Endodermal cell (in vitro differentiated cells): ENCODE data around the gene BMS1. TPM values are rescaled to one million over a fixed set of nuclear protein-coding genes. Genes with fewer than 3 reads are reported as not detected.

Experiments used
- DNase-seq: peaks from one replicate; pipeline ENCODE4 v3.0.0-alpha.2; 2017
- H3K27ac ChIP-seq: 2 replicates; pipeline ENCODE4 v1.5.1; 2013; ENCODE audit warnings: mild to moderate bottlenecking, low read depth, low read length, moderate library complexity
- H3K27me3 ChIP-seq: 2 replicates; pipeline ENCODE4 v1.6.1; 2013; ENCODE audit warnings: mild to moderate bottlenecking, low read length, moderate library complexity; ENCODE audit not compliant: insufficient read depth, control insufficient read depth, poor library complexity, severe bottlenecking
- H3K36me3 ChIP-seq: 2 replicates; pipeline ENCODE4 v1.7.0; 2013; ENCODE audit warnings: mild to moderate bottlenecking, low read length, moderate library complexity; ENCODE audit not compliant: control insufficient read depth, insufficient read depth
- H3K4me1 ChIP-seq: one replicate; pipeline ENCODE4 v1.7.0; 2013; ENCODE audit warnings: low read length; ENCODE audit not compliant: control insufficient read depth, insufficient read depth
- H3K4me3 ChIP-seq: 2 replicates; pipeline ENCODE4 v1.5.1; 2013; ENCODE audit warnings: mild to moderate bottlenecking, low read length, moderate library complexity
- H3K9ac ChIP-seq: 2 replicates; pipeline ENCODE4 v1.6.1; 2013; ENCODE audit warnings: mild to moderate bottlenecking, low read length, moderate library complexity; ENCODE audit not compliant: poor library complexity, severe bottlenecking; ENCODE audit errors: extremely low read depth
- H3K9me3 ChIP-seq: 2 replicates; pipeline ENCODE4 v1.6.1; 2013; ENCODE audit warnings: mild to moderate bottlenecking, low read length, moderate library complexity; ENCODE audit not compliant: control insufficient read depth
- H3K27ac Mint-ChIP-seq: 2 replicates; pipeline ENCODE4 v1.8.0; 2020; ENCODE audit warnings: mixed read lengths
- H3K27me3 Mint-ChIP-seq: 2 replicates; pipeline ENCODE4 v1.8.0; 2021; ENCODE audit warnings: mild to moderate bottlenecking, mixed read lengths; ENCODE audit not compliant: insufficient read depth
- H3K36me3 Mint-ChIP-seq: 2 replicates; pipeline ENCODE4 v1.8.0; 2020; ENCODE audit warnings: low read depth, mixed read lengths
- H3K4me1 Mint-ChIP-seq: 2 replicates; pipeline ENCODE4 v1.8.0; 2020; ENCODE audit warnings: mixed read lengths
- H3K4me3 Mint-ChIP-seq: 2 replicates; pipeline ENCODE4 v1.8.0; 2020; ENCODE audit warnings: mild to moderate bottlenecking, moderate library complexity, mixed read lengths
- H3K9me3 Mint-ChIP-seq: 2 replicates; pipeline ENCODE4 v1.8.0; 2020; ENCODE audit warnings: mild to moderate bottlenecking, mixed read lengths
- WGBS, 2 experiments: methylation state at CpG; one replicate each; pipeline versions ENCODE4 v1.1.5 to v1.1.7; 2013; ENCODE audit warnings: missing lambda C conversion rate in 2 of 2, mixed read lengths in 1 of 2; ENCODE audit not compliant: insufficient coverage in 1 of 2, insufficient read length in 1 of 2; 5-methylcytosine and 5-hydroxymethylcytosine counted together
- total RNA-seq, 2 donors: library from RNA; stranded (reverse); fragmentation: NEBNext Ultra II Directional in 1 of 2; extraction: Animal tissue kit (Norgen Biotek cat#: 25700) in 1 of 2; gene quantifications; 2 replicates in 1 of 2; 3 replicates in 1 of 2; pipeline ENCODE4 v1.2.1, GENCODE V29; 2021
- TF ChIP-seq, protein P1 (sequence below): fragments of 200-600 bp; sonication (generic); conservative IDR thresholded peaks from 2 replicates; pipeline ENCODE4 v1.5.0; 2021; ENCODE audit warnings: antibody characterized with exemption, mild to moderate bottlenecking

The BMS1 gene
- total RNA-seq, 2 donors from 2014 or later = 19.8 to 24.2 TPM

DNA sequence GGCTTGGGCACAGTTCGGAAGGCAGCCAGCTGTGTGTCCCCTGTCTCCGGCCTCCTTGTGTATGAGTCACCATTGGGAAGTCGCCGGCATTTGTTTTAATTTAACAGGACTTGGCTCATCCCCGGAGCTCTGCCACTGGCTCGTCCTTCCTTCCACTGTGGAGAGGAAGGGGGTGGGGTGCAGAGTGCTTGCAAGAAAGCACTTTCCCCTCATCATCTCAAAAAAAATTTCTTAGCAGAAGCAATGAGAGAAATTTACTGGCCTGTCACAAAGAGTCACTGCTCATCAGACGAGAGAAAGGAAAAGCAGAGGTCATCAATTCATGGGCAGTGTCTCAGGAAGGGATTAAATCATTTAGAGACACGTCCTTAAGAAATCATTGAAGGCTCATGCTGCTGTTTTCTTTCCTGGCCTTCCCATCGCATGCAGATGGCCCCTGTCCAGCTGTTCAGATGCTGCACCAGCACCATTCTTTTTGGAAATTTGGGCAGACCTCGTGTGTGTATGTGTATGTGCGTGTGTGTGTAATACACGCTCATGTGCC, 93.3 kb downstream of the BMS1 start:
- H3K27me3 ChIP-seq = no peaks in the 10 kb centered on the region
- no peaks in the 10 kb centered on the region for H3K9me3 Mint-ChIP-seq
- H3K4me3 ChIP-seq = no peak overlapping the region
- peaks cover 5% of the 10 kb centered on the region for H3K4me1 Mint-ChIP-seq
- H3K27ac ChIP-seq = no peak overlapping the region
- no peaks in the 10 kb centered on the region for H3K9me3 ChIP-seq
- H3K4me1 ChIP-seq = no peaks in the 10 kb centered on the region
- TF ChIP-seq, protein P1, sequence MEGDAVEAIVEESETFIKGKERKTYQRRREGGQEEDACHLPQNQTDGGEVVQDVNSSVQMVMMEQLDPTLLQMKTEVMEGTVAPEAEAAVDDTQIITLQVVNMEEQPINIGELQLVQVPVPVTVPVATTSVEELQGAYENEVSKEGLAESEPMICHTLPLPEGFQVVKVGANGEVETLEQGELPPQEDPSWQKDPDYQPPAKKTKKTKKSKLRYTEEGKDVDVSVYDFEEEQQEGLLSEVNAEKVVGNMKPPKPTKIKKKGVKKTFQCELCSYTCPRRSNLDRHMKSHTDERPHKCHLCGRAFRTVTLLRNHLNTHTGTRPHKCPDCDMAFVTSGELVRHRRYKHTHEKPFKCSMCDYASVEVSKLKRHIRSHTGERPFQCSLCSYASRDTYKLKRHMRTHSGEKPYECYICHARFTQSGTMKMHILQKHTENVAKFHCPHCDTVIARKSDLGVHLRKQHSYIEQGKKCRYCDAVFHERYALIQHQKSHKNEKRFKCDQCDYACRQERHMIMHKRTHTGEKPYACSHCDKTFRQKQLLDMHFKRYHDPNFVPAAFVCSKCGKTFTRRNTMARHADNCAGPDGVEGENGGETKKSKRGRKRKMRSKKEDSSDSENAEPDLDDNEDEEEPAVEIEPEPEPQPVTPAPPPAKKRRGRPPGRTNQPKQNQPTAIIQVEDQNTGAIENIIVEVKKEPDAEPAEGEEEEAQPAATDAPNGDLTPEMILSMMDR = no peak
- no peak overlapping the region for H3K9ac ChIP-seq
- H3K36me3 ChIP-seq = no peaks in the 10 kb centered on the region
- no peak overlapping the region for H3K4me3 Mint-ChIP-seq
- H3K27ac Mint-ChIP-seq = no peak overlapping the region
- no peaks in the 10 kb centered on the region for H3K36me3 Mint-ChIP-seq
- 69 to 84% methylated on average over 2 to 12 of the region's 12 CpGs for WGBS, 2 experiments
- DNase-seq = peak; percentile 55
- H3K27me3 Mint-ChIP-seq = peaks cover 2% of the 10 kb centered on the region

DNA sequence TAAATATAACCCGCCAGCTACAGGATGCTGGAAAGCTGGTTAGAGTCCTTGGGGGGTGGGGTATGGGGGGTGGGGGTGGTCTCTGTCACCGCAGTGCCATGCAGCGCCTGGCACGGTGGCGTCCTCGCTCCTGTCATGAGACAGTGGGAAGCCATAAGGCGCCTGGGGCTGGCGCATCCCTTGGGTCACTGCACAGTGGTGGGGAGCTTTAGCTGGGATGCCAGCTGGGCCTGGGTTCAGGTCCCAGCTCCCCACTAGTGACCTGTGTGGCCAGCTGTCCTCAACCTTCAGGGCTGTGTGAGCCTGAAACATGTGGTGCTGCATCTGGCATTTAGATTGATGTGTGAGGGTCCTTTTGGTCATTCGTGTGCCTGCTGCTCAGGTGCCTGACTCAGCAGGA, 93.9 kb downstream of the BMS1 start:
- H3K4me3 Mint-ChIP-seq = no peak overlapping the region
- no peaks in the 10 kb centered on the region for H3K36me3 Mint-ChIP-seq
- no peak overlapping the region for H3K9ac ChIP-seq
- no peak overlapping the region for H3K27ac ChIP-seq
- no peak overlapping the region for H3K27ac Mint-ChIP-seq
- H3K9me3 Mint-ChIP-seq = peaks cover 4% of the 10 kb centered on the region
- peak; percentile 24 for DNase-seq
- TF ChIP-seq, protein P1 = no peak
- no peaks in the 10 kb centered on the region for H3K4me1 ChIP-seq
- no peak overlapping the region for H3K4me3 ChIP-seq
- no peaks in the 10 kb centered on the region for H3K27me3 ChIP-seq
- WGBS, 2 experiments = 94 to 98% methylated on average over 3 to 9 of the region's 9 CpGs
- no peaks in the 10 kb centered on the region for H3K36me3 ChIP-seq
- no peaks in the 10 kb centered on the region for H3K9me3 ChIP-seq
- H3K4me1 Mint-ChIP-seq = peaks cover 2% of the 10 kb centered on the region
- peaks cover 2% of the 10 kb centered on the region for H3K27me3 Mint-ChIP-seq

DNA sequence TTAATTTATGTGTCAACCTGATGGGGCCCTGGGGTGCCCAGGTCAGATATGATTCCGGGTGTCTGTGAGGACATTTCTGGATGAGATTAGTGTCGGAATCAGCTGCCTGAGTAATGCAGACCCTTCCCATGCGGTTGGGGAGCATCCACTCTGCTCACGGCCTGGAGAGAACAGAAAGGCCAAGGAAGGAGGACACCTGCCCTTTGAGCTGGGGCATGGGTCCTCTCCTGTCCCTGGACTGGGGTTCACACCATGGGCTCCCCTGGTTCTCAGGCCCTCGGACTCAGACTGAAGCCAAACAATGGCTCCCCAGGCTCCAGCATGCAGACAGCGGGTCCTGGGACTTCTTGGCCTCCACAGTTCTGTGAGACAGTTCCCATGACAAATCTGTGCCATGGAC, 94.3 kb downstream of the BMS1 start:
- H3K4me3 Mint-ChIP-seq = no peak overlapping the region
- H3K36me3 Mint-ChIP-seq = no peaks in the 10 kb centered on the region
- 90 to 92% methylated on average over 5 to 6 of the region's 6 CpGs for WGBS, 2 experiments
- DNase-seq = peak; percentile 28
- Histone ChIP-seq H3K9ac (no peak overlapping the region), H3K4me1 (no peaks in the 10 kb centered on the region), H3K9me3 (no peaks in the 10 kb centered on the region), H3K4me3 (no peak overlapping the region), H3K27ac (no peak overlapping the region), H3K36me3 (no peaks in the 10 kb centered on the region), H3K27me3 (no peaks in the 10 kb centered on the region)
- H3K9me3 Mint-ChIP-seq = peaks cover 5% of the 10 kb centered on the region
- H3K4me1 Mint-ChIP-seq = no peaks in the 10 kb centered on the region
- no peak overlapping the region for H3K27ac Mint-ChIP-seq
- TF ChIP-seq, protein P1 = no peak
- H3K27me3 Mint-ChIP-seq = peaks cover 2% of the 10 kb centered on the region
